HG02798 (cell line): Measurements from ENCODE around the gene NFATC3.
A peak's percentile ranks its signal among the peaks of the same experiment; 100 is the strongest.

ENCODE experiments used
- ATAC-seq: cut with Tn5 transposase; IDR thresholded peaks from one replicate; pipeline ENCODE4 v1.9.1; 2021; ENCODE audit warnings: mild to moderate bottlenecking; ENCODE audit not compliant: unreplicated experiment, poor library complexity

The NFATC3 gene

GRCh38 chr16:68242085-68242484 is 156.9 kb downstream of the NFATC3 start:
- ATAC-seq: no peak

- no peak for ATAC-seq
These were observed 158.0 kb downstream of the NFATC3 start for GRCh38 chr16:68242926-68243858.

DNA sequence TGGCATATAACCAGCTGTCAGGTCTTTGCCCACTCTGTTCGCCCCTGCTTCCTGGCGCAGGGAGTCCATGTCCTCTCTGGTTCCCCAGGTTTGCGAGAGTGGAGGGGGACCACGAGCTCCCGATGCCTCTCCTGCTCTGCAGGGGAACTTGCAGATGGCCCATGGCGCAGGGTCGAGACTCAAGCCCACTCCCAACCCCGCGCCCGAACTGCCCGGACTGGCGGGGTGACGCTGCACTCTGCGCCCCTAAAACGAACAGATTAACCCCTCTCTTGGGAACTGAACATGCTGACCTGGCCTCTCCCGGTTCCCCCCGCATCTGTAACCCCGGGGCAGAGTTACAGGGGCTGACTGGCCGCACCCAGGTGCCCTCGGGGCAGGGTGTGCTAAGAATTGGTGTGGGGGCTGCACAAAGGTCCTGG is 159.3 kb downstream of the NFATC3 start:
- no peak for ATAC-seq

GRCh38 chr16:68244903-68245853 is 160.0 kb downstream of the NFATC3 start, which contains the start of gene PLA2G15:
PLA2G15 (plus strand) TSS chr16:68245373; CDS start chr16:68245427, 54 bp downstream.
- ATAC-seq: peak; percentile 96

DNA sequence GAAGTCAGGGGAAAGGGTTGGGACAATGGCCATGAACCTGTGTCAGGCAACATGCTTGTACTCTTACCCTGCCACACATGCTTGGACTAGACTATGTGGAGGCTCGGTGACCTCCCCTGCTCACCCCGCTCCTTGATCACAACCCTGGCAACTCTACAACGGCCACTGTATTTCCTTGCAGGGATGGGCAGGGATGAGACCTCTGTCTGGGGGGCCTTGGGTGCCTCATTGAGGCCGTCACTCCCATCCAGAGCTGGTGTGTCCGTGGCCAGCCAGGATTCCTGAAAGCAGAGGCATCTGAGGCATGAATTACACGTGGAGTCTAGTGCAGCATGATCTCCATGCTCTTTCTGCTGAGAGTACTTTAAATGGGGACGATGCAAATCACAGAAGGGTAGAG is 161.0 kb downstream of the NFATC3 start:
- no peak for ATAC-seq

DNA sequence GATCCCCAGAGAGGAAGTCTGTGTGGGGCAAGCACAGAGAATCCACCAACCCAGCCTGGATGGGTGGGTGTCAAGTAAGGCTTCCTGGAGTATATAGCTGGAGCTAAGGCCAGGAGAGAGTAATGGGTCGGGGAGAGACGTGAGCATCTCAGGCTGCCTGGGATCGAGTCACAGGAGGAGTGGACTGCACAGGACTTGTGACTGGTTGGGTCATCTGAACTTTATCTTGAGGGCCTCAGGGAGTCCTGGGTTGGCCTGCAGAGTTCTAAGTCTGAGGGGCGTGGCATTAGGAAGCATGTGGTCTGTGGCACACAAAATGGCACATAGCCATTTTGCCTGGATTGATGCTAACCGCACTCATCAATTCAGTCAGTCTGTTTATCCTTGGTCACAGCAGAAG is 161.5 kb downstream of the NFATC3 start:
- no peak for ATAC-seq

DNA sequence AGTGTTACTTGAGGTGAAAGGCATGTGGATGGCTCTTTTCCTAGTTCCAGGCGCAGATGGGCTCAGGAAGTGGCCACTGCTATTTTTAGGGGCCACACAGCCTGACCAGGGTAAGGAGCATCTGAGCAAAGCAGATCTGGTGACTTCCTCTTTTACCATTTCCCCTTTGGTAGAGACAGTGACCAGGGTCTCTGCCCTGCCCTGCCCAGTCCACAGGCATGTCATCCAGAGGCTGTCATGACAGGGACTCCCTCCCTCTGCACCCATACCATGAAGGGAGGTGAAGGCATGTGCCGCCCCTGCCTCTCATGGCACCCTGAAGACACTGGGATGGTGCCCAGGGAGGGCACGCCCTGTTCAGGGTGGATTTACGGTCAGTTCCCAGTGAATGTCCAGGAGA is 162.2 kb downstream of the NFATC3 start:
- no peak for ATAC-seq

- ATAC-seq: no peak
These were observed 162.8 kb downstream of the NFATC3 start for GRCh38 chr16:68247932-68248331.

DNA sequence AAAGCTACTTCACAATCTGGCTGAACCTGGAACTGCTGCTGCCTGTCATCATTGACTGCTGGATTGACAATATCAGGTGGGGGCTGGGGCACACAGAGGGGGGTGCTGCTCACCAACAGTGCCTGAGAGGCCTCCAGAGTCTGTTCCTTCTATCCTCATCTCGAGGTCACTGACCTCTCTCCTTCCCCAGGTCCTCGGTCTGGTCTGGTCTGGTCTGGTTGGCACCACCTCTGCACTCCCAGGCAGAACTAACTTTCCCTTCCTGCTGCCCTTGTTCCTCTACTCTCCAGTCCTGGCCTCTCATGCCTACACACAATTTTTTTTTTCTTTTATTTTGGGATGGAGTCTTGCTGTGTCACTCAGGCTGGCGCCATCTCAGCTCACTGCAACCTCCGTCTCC is 164.2 kb downstream of the NFATC3 start:
- no peak for ATAC-seq

DNA sequence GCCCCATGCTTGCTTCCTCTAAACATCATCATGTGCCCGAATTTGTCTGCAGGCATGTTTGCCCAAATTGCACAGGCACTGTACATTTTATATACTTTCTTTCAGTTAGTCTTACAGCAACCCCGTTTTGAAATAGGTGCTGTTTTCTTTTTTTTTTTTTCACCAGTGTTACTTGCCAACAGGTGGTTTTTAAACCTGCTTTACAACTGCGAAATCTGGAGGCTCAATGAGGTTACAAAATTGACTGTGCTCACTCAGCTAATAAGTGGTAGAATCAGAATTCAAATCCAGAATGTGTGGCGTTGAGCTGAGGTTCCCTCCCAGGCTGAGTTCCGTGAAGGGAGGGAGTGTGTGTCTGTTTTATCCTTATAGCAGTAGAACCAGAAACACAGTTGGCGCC is 165.8 kb downstream of the NFATC3 start:
- no peak for ATAC-seq

DNA sequence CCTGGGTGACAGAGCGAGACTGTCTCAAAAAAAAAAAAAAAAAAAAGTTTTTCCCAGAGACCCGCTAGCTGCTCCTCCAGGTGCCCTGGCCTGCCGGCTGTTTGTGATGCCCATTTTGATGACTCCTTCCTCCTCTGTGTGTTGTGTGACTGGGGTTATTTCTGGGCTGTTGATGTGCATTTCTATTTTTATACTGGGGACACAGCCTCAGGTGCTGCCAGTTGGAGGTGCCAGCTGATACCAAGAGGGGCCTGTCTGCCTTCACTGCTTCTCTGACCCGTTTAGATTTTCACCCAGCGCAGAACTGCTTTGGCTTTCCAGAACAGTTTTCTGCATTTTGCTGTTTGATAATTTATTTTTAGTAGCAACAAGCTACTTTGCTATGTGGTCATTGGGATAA is 166.7 kb downstream of the NFATC3 start:
- no peak for ATAC-seq

DNA sequence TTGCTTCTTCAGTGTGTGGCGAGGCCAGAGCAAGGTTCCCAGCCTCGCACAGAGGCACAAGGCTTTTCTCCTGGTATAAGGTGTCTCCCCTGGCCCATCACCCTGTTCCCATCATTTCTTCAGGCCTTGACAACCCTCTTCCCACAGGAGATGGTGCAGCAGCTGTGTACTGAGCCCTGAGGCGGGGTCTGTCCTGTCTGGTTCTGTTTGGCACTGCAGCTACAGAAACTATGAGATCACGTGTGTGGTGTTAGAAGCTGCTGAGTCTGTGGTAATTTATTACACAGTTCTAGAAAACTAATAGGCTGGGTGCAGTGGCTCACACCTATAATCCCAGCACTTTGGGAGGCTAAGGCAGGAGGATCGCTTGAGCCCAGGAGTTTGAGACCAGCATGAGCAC is 167.2 kb downstream of the NFATC3 start:
- ATAC-seq: no peak

DNA sequence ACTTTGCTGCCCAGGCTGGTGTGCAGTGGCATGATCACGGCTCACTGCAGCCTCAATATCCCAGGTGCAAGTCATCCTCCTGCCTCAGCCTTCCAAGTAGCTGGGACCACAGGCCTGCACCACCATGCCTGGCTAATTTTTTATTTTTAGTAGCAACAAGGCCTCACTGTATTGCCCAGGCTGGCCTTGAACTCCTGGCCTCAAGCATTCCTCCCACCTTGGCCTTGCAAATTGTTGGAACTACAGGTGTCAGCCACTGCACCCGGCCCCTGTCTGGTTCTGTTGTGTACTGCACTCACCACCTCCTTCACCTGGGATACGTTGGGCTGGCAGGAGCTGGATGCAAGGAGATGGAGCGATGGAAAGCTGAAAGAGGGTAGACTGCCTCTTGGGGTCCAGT is 168.6 kb downstream of the NFATC3 start:
- ATAC-seq: no peak

GRCh38 chr16:68255712-68256111 is 170.5 kb downstream of the NFATC3 start:
- no peak for ATAC-seq

- ATAC-seq: peak; percentile 54
These were observed 172.2 kb downstream of the NFATC3 start for GRCh38 chr16:68257251-68257905.

GRCh38 chr16:68257906-68258800 is 173.0 kb downstream of the NFATC3 start:
- peak; percentile 5 for ATAC-seq

DNA sequence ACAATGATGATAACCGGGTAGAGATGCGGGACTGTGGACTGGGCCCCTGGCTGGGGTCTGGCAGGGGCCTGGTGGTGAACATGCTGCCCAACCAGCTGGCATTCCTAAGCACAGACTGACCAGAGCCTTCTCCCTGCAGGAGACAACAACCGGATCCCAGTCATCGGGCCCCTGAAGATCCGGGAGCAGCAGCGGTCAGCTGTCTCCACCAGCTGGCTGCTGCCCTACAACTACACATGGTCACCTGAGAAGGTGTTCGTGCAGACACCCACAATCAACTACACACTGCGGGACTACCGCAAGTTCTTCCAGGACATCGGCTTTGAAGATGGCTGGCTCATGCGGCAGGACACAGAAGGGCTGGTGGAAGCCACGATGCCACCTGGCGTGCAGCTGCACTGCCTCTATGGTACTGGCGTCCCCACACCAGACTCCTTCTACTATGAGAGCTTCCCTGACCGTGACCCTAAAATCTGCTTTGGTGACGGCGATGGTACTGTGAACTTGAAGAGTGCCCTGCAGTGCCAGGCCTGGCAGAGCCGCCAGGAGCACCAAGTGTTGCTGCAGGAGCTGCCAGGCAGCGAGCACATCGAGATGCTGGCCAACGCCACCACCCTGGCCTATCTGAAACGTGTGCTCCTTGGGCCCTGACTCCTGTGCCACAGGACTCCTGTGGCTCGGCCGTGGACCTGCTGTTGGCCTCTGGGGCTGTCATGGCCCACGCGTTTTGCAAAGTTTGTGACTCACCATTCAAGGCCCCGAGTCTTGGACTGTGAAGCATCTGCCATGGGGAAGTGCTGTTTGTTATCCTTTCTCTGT is 174.0 kb downstream of the NFATC3 start:
- ATAC-seq: no peak

DNA sequence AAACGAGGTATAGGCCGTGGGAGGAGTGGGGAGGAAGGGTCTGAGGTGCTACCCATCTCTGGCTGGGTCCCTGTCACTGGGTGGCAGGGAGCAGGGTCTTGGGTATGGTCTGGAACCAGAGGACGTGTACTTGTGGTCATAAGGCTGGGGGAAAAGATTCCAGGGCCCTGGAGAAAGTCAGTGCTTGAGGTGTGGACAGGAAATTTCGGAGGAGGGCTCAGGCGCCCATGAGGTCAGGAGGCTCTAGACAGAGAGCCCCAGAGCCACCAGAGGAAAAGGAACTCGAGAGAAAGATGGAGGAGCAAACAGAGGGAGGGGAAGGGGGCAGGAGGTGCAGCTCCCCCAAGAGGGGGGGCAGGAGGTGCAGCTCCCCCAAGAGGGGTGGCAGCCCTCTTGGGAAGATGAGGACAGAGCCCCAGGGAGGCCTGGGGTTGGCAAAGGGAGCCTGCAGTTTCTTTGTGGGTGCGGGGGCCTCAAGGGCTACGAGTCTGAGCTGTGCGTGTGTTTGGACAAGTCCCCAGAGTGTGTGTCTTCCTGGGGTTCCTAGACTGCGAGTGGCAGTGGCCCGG is 178.5 kb downstream of the NFATC3 start:
- no peak for ATAC-seq
